ENCODE data around the gene MTMR3. TPM values are rescaled to one million over a fixed set of nuclear protein-coding genes. Genes with fewer than 3 reads are reported as not detected.

MTMR3 gene
- total RNA-seq, 1 experiment from 2014 or later, result 27.3 TPM

DNA sequence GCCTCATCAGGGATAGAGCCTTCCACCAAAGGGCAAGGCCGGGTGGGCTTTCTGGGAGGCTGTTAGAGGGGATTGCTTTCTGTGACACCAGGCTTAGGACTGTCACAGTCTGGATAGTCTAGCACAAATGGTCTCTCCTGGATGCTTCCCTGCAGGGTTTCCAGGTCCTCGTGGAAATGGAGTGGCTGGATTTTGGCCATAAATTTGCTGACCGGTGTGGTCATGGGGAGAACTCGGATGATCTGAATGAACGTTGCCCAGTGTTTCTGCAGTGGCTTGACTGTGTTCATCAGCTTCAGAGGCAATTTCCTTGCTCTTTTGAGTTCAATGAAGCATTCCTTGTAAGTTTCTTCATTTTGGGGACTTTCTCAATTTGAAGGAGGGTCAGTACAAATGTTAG lies 130.2 kb downstream of the MTMR3 start:
- ChIA-PET CTCF (no interaction called here), POLR2A (no interaction called here)
- no peaks in the 10 kb centered on the region for H3K9me3 ChIP-seq
- DNase-seq, result no peak
- H3K4me3 Mint-ChIP-seq (ENCODE audit: unreplicated experiment), result no peak overlapping the region
- no peak overlapping the region for H3K27ac Mint-ChIP-seq (ENCODE audit: unreplicated experiment)
- TF ChIP-seq, protein P1, sequence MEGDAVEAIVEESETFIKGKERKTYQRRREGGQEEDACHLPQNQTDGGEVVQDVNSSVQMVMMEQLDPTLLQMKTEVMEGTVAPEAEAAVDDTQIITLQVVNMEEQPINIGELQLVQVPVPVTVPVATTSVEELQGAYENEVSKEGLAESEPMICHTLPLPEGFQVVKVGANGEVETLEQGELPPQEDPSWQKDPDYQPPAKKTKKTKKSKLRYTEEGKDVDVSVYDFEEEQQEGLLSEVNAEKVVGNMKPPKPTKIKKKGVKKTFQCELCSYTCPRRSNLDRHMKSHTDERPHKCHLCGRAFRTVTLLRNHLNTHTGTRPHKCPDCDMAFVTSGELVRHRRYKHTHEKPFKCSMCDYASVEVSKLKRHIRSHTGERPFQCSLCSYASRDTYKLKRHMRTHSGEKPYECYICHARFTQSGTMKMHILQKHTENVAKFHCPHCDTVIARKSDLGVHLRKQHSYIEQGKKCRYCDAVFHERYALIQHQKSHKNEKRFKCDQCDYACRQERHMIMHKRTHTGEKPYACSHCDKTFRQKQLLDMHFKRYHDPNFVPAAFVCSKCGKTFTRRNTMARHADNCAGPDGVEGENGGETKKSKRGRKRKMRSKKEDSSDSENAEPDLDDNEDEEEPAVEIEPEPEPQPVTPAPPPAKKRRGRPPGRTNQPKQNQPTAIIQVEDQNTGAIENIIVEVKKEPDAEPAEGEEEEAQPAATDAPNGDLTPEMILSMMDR (IDR thresholded peaks at IDR 0.05; ENCODE audit: insufficient read depth in 1 of 2, low read depth in 1 of 2, low read length in 1 of 2, severe bottlenecking in 1 of 2, unreplicated experiment in 1 of 2), result no peak
- BruUV-seq (replicated peaks), result no TSS peak
- H3K9me3 Mint-ChIP-seq (ENCODE audit: unreplicated experiment), result no peaks in the 10 kb centered on the region
- H3K27me3 Mint-ChIP-seq (ENCODE audit: insufficient read depth, unreplicated experiment), result no peaks in the 10 kb centered on the region
- H3K27me3 ChIP-seq (replicated peaks; ENCODE audit: control insufficient read depth, insufficient read depth, low read length), result no peaks in the 10 kb centered on the region
- intact Hi-C loops (cut with micrococcal nuclease; ENCODE audit: unreplicated experiment), result loop anchor here (1.0 kb wide), 1 partner anchor 45 kb away; no protein-coding TSS in a partner anchor
- no peaks in the 10 kb centered on the region for H3K4me1 Mint-ChIP-seq (ENCODE audit: low read depth, unreplicated experiment)
- H3K4me1 ChIP-seq, result peaks cover 10% of the 10 kb centered on the region; the same call in 1 of the 2 replicates
- no peak overlapping the region for H3K4me3 ChIP-seq (ENCODE audit: low read depth, low read length)
- H3K36me3 ChIP-seq (ENCODE audit: control insufficient read depth, insufficient read depth, low read length), result no peaks in the 10 kb centered on the region; the same call in none of the 2 replicates
- peaks cover 38% of the 10 kb centered on the region for H3K36me3 Mint-ChIP-seq (ENCODE audit: insufficient read depth, unreplicated experiment)

DNA sequence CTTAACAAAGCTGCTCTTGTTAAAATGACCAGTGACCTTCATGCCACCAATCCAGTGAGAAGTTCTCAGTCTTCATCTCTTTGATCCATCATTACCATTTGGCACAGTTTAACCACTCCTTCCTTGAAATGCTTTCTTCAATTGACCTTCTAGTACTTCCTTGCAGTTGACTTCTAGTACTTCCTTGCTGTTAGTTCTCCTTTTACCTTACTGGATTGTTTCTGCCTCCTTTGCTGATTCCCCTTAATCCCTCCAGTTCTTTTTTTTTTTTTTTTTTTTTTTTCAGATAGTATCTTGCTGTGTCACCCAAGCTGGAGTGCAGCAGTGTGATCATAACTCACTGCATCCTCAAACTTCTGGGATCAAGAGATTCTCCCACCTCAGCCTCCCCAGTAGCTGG lies 131.3 kb downstream of the MTMR3 start:
- H3K4me1 ChIP-seq, result peaks cover 10% of the 10 kb centered on the region; the same call in 1 of the 2 replicates
- no peaks in the 10 kb centered on the region for H3K4me1 Mint-ChIP-seq (ENCODE audit: low read depth, unreplicated experiment)
- no peak overlapping the region for H3K4me3 ChIP-seq (ENCODE audit: low read depth, low read length)
- H3K27ac Mint-ChIP-seq (ENCODE audit: unreplicated experiment), result no peak overlapping the region
- CTCF ChIA-PET, result interaction anchor here (2.3 kb wide), 1 partner anchor 75 kb away, joined by 6 read pairs; no protein-coding TSS in a partner anchor
- BruUV-seq (replicated peaks), result no TSS peak
- peaks cover 36% of the 10 kb centered on the region for H3K36me3 Mint-ChIP-seq (ENCODE audit: insufficient read depth, unreplicated experiment)
- TF ChIP-seq, protein P1 (IDR thresholded peaks at IDR 0.05; ENCODE audit: insufficient read depth in 1 of 2, low read depth in 1 of 2, low read length in 1 of 2, severe bottlenecking in 1 of 2, unreplicated experiment in 1 of 2), result no peak
- intact Hi-C loops (cut with micrococcal nuclease; ENCODE audit: unreplicated experiment), result no loop called here
- H3K27me3 ChIP-seq (replicated peaks; ENCODE audit: control insufficient read depth, insufficient read depth, low read length), result no peaks in the 10 kb centered on the region
- no peak for DNase-seq
- H3K27me3 Mint-ChIP-seq (ENCODE audit: insufficient read depth, unreplicated experiment), result no peaks in the 10 kb centered on the region
- no peak overlapping the region for H3K4me3 Mint-ChIP-seq (ENCODE audit: unreplicated experiment)
- POLR2A ChIA-PET, result no interaction called here
- no peaks in the 10 kb centered on the region; the same call in none of the 2 replicates for H3K36me3 ChIP-seq (ENCODE audit: control insufficient read depth, insufficient read depth, low read length)
- H3K9me3 Mint-ChIP-seq (ENCODE audit: unreplicated experiment), result no peaks in the 10 kb centered on the region
- H3K9me3 ChIP-seq, result no peaks in the 10 kb centered on the region

DNA sequence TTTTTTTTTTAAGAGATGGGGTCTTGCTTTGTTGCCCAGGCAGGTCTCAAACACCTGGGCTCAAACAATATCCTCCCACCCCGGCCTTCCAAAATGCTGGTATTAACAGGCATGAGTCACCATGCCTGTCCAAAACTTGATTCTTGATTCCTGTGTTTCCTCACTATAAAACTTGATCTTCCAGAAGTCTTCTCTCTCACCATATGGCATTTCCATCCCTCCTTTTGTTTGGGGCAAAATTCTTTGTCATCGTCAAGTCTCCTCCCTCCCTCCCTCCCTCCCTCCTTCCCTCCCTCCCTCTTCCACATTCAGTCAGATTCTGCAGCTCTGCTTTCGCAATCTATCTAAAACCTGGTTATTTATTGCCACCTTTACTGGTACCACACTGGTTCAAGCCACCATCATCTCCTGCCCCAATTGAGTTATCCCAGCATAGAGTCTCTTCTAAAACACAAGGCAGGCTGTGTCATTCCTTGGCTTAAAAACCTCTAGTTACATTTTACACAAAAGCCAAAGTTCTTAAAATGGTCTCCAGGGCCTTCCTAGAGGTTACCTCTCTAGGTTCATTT lies 132.3 kb downstream of the MTMR3 start:
- H3K4me3 ChIP-seq (ENCODE audit: low read depth, low read length), result no peak overlapping the region
- intact Hi-C loops (cut with micrococcal nuclease; ENCODE audit: unreplicated experiment), result no loop called here
- H3K9me3 ChIP-seq, result no peaks in the 10 kb centered on the region
- no peak overlapping the region for H3K27ac Mint-ChIP-seq (ENCODE audit: unreplicated experiment)
- POLR2A ChIA-PET, result no interaction called here
- H3K4me1 ChIP-seq, result peaks cover 7% of the 10 kb centered on the region; the same call in 1 of the 2 replicates
- no peaks in the 10 kb centered on the region for H3K27me3 ChIP-seq (replicated peaks; ENCODE audit: control insufficient read depth, insufficient read depth, low read length)
- no peaks in the 10 kb centered on the region for H3K27me3 Mint-ChIP-seq (ENCODE audit: insufficient read depth, unreplicated experiment)
- peaks cover 33% of the 10 kb centered on the region for H3K36me3 Mint-ChIP-seq (ENCODE audit: insufficient read depth, unreplicated experiment)
- H3K4me1 Mint-ChIP-seq (ENCODE audit: low read depth, unreplicated experiment), result no peaks in the 10 kb centered on the region
- H3K9me3 Mint-ChIP-seq (ENCODE audit: unreplicated experiment), result no peaks in the 10 kb centered on the region
- CTCF ChIA-PET, result interaction anchor here (0.7 to 2.3 kb wide), 2 partner anchors 62 to 73 kb away, joined by 5 to 6 read pairs; no protein-coding TSS in a partner anchor
- TF ChIP-seq, protein P1 (IDR thresholded peaks at IDR 0.05; ENCODE audit: insufficient read depth in 1 of 2, low read depth in 1 of 2, low read length in 1 of 2, severe bottlenecking in 1 of 2, unreplicated experiment in 1 of 2), result no peak
- DNase-seq, result no peak
- no peak overlapping the region for H3K4me3 Mint-ChIP-seq (ENCODE audit: unreplicated experiment)
- no peaks in the 10 kb centered on the region; the same call in none of the 2 replicates for H3K36me3 ChIP-seq (ENCODE audit: control insufficient read depth, insufficient read depth, low read length)
- no TSS peak for BruUV-seq (replicated peaks)

Data from Caco-2 (cell line).